Measurements from ENCODE around the gene CWC22. TPM values are rescaled to one million over a fixed set of nuclear protein-coding genes. Genes with fewer than 3 reads are reported as not detected.
A peak's percentile ranks its signal among the peaks of the same experiment; 100 is the strongest.

Gene CWC22
- total RNA-seq, 1 donor from 2014 or later, result 18.0 TPM

DNA sequence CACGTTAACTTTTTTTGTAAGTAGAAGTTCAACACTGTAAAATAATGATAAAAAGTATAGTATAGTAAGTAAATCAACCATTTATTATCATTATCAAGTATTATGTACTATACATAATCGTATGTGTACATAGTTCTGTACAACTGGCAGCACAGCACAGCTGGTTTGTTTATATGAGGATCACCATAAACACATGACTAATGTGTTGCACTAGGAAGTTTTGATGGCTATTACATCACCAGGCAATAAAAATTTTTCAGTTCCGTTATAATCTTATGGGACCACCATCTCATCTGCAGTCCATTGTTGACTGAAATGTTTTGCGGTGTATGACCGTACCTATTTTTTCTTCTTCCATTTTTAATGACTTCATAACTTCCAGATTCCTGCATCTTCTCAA lies 106.4 kb downstream of the CWC22 start:
- no peak for DNase-seq (ENCODE audit: low read depth)

GRCh38 chr2:179899666-179900065 lies 107.4 kb downstream of the CWC22 start:
- Histone ChIP-seq H3K4me3 (ENCODE audit: low read depth, low read length) (no peak overlapping the region), H3K36me3 (ENCODE audit: control insufficient read depth, insufficient read depth, low read length) (no peaks in the 10 kb centered on the region), H3K27me3 (ENCODE audit: control insufficient read depth, insufficient read depth, low read length) (no peaks in the 10 kb centered on the region)
- no peak for TF ChIP-seq CTCF (IDR thresholded peaks at IDR 0.05; ENCODE audit: insufficient read depth, low read length, poor library complexity, severe bottlenecking)
- DNase-seq (ENCODE audit: low read depth), result no peak

More for the DNA sequence above, 106.4 kb downstream of the CWC22 start:
- no peak for TF ChIP-seq CTCF (IDR thresholded peaks at IDR 0.05; ENCODE audit: insufficient read depth, low read length, poor library complexity, severe bottlenecking)
- no peaks in the 10 kb centered on the region for H3K36me3 ChIP-seq (ENCODE audit: control insufficient read depth, insufficient read depth, low read length)
- H3K27me3 ChIP-seq (ENCODE audit: control insufficient read depth, insufficient read depth, low read length), result no peaks in the 10 kb centered on the region
- H3K4me3 ChIP-seq (ENCODE audit: low read depth, low read length), result no peak overlapping the region

DNA sequence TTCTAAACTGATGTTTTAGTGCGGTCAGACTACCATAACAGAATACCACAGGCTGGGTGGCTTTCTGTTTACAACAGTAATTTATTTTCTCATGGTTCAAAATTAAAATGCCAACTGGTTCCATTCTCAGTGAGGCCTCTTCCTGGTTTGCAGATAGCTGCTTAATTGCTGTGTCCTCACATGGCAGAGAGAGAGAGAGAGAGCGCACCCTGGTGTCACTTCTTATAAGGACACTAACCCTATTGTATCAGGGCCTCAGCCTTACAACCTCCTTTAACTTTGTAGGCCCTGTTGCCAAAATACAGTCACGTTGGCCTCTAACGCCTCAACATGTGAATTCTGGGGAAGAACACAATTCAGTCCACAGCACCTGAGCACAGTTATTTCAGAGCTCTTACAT lies 108.2 kb downstream of the CWC22 start:
- Histone ChIP-seq H3K36me3 (ENCODE audit: control insufficient read depth, insufficient read depth, low read length) (no peaks in the 10 kb centered on the region), H3K4me3 (ENCODE audit: low read depth, low read length) (no peak overlapping the region), H3K27me3 (ENCODE audit: control insufficient read depth, insufficient read depth, low read length) (no peaks in the 10 kb centered on the region)
- TF ChIP-seq CTCF (IDR thresholded peaks at IDR 0.05; ENCODE audit: insufficient read depth, low read length, poor library complexity, severe bottlenecking), result peak; percentile 22
- DNase-seq (ENCODE audit: low read depth), result no peak

Other genes starting within 250 kb of the CWC22 start
- 0.25 TPM in 1 of 2 replicates, not detected in the other for gene ZNF385B, start 145.7 kb downstream of the CWC22 start, total RNA-seq

Measured in kidney epithelial cell (primary cell).